GM04504 (cell line): ENCODE results near the gene SLC2A9.
"Not testable (repeated sequence)": the region's sequence is repeated elsewhere in the genome, so short reads cannot be mapped to it uniquely, and the experiment has no call there.

Source experiments
- DNase-seq: peaks from one replicate; pipeline ENCODE4 v3.0.0-alpha.2; 2012; ENCODE audit warnings: low read depth

The SLC2A9 gene

GRCh38 chr4:9826551-9826950, 194.7 kb downstream of the SLC2A9 start:
- DNase-seq: no peak

- no peak for DNase-seq
Observed at GRCh38 chr4:9825049-9825448, 196.2 kb downstream of the SLC2A9 start.

GRCh38 chr4:9820343-9820742, 201.0 kb downstream of the SLC2A9 start:
- DNase-seq: no peak

- DNase-seq: no peak
Observed at GRCh38 chr4:9816285-9816684, 205.0 kb downstream of the SLC2A9 start.

- DNase-seq: no peak
Observed at GRCh38 chr4:9812501-9813340, 208.6 kb downstream of the SLC2A9 start.

- DNase-seq: no peak
Observed at GRCh38 chr4:9811806-9812205, 209.5 kb downstream of the SLC2A9 start.

- no peak for DNase-seq
Observed at GRCh38 chr4:9808077-9808476, 213.2 kb downstream of the SLC2A9 start.

- no peak for DNase-seq
Observed at GRCh38 chr4:9804918-9805317, 216.4 kb downstream of the SLC2A9 start.

- no peak for DNase-seq
Observed at GRCh38 chr4:9800848-9801247, 220.4 kb downstream of the SLC2A9 start.

GRCh38 chr4:9796641-9797040, 224.7 kb downstream of the SLC2A9 start:
- not testable (repeated sequence) for DNase-seq

- no peak for DNase-seq
Observed at GRCh38 chr4:9792381-9792780, 228.9 kb downstream of the SLC2A9 start.

- DNase-seq: not testable (repeated sequence)
Observed at GRCh38 chr4:9785891-9786290, 235.4 kb downstream of the SLC2A9 start.

GRCh38 chr4:9782136-9782436, 239.2 kb downstream of the SLC2A9 start:
- no peak for DNase-seq

- DNase-seq: no peak
Observed at GRCh38 chr4:9781343-9782135, 239.8 kb downstream of the SLC2A9 start, which contains the start of gene DRD5. Gene DRD5 (plus strand): TSS chr4:9781634. CDS start chr4:9782030, 396 bp downstream.
